OCI-LY3 (cell line): ENCODE data around the gene CTSE.

Experiments used
- EZH2phosphoT487 ChIP-seq: fragments of 200-600 bp; shearing (Covaris generic); IDR thresholded peaks from 2 replicates; pipeline ENCODE4 v1.6.1; 2018; ENCODE audit warnings: antibody characterized with exemption, mixed run types, low read depth
- TF ChIP-seq, protein P1 (sequence below): fragments of 200-600, 300-600 bp; sonication (generic); IDR thresholded peaks from 2 replicates; pipeline ENCODE4 v1.5.1; 2014; ENCODE audit warnings: antibody characterized with exemption, low read length, low read depth

DNA sequence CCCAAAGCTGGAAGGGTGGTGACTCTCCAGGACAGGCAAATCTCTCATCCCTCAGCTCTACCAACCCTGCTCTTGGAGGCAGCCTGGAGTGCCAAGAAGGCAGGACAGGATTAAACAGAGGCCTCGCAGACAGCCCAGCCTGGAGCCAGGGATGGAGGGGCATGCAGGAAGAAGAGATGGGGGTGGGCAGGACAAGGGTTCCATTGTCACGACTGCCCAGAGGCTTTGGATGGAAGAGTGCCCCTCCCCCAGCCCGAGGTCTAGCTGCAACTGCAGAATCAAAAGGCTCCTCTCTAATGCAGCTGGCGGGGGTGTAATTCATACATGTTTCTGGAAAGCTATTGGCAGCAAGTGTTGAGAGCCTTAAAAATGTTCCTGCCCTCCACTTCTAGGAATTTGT is 29.3 kb downstream of the CTSE start:
- TF ChIP-seq, protein P1, sequence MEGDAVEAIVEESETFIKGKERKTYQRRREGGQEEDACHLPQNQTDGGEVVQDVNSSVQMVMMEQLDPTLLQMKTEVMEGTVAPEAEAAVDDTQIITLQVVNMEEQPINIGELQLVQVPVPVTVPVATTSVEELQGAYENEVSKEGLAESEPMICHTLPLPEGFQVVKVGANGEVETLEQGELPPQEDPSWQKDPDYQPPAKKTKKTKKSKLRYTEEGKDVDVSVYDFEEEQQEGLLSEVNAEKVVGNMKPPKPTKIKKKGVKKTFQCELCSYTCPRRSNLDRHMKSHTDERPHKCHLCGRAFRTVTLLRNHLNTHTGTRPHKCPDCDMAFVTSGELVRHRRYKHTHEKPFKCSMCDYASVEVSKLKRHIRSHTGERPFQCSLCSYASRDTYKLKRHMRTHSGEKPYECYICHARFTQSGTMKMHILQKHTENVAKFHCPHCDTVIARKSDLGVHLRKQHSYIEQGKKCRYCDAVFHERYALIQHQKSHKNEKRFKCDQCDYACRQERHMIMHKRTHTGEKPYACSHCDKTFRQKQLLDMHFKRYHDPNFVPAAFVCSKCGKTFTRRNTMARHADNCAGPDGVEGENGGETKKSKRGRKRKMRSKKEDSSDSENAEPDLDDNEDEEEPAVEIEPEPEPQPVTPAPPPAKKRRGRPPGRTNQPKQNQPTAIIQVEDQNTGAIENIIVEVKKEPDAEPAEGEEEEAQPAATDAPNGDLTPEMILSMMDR: no peak
- no peak for TF ChIP-seq EZH2phosphoT487
